CD8-positive, alpha-beta memory T cell (primary cell): ENCODE results near the gene PARD3. TPM values are rescaled to one million over a fixed set of nuclear protein-coding genes. Genes with fewer than 3 reads are reported as not detected.

ENCODE experiments used
- CTCF ChIA-PET: fragments of 350-600 bp; sonication (Branson Sonifier 250); formaldehyde crosslinking; loops from one replicate; lab custom pipeline; 2021; ENCODE audit warnings: antibody characterized with exemption; lab: Charles Lee
- POLR2A ChIA-PET: fragments of 350-600 bp; sonication (Branson Sonifier 250); formaldehyde crosslinking; loops from one replicate; lab custom pipeline; 2021; ENCODE audit warnings: antibody characterized with exemption; lab: Charles Lee
- DNase-seq, 5 donors: peaks; one replicate each; pipeline versions ENCODE4 v3.0.0 to v3.0.0-alpha.2; 2020 to 2022; ENCODE audit warnings: mixed read lengths in 1 of 5
- H3K27ac ChIP-seq: one replicate; pipeline ENCODE4 v1.7.0; 2013; ENCODE audit warnings: low read depth, mild to moderate bottlenecking, low read length, moderate library complexity
- H3K27me3 ChIP-seq: 2 replicates; pipeline ENCODE4 v1.7.0; 2013; ENCODE audit warnings: low read length, mild to moderate bottlenecking; ENCODE audit not compliant: insufficient read depth, poor library complexity, severe bottlenecking
- H3K36me3 ChIP-seq: 2 replicates; pipeline ENCODE4 v1.7.0; 2013; ENCODE audit warnings: mild to moderate bottlenecking, low read length, moderate library complexity; ENCODE audit not compliant: insufficient read depth
- H3K4me1 ChIP-seq: 2 replicates; pipeline ENCODE4 v1.7.0; 2013; ENCODE audit warnings: mild to moderate bottlenecking, low read length, moderate library complexity; ENCODE audit not compliant: insufficient read depth
- H3K4me3 ChIP-seq: 2 replicates; pipeline ENCODE4 v1.7.0; 2013; ENCODE audit warnings: mild to moderate bottlenecking, low read length
- H3K9me3 ChIP-seq: 2 replicates; pipeline ENCODE4 v1.7.0; 2013; ENCODE audit warnings: mild to moderate bottlenecking, low read length
- H3K27ac Mint-ChIP-seq, 8 donors: one replicate each; pipeline ENCODE4 v1.8.0; 2020 to 2021; ENCODE audit warnings: mixed read lengths in 8 of 8, mild to moderate bottlenecking in 6 of 8, inconsistent platforms in 3 of 8, moderate library complexity in 3 of 8
- H3K27me3 Mint-ChIP-seq, 2 donors: one replicate each; pipeline ENCODE4 v1.8.0; 2020 to 2021; ENCODE audit warnings: mixed read lengths in 2 of 2, mild to moderate bottlenecking in 1 of 2, moderate library complexity in 1 of 2
- H3K36me3 Mint-ChIP-seq, 3 donors: one replicate each; pipeline ENCODE4 v1.8.0; 2020 to 2021; ENCODE audit warnings: mixed read lengths in 3 of 3, inconsistent platforms in 1 of 3, mild to moderate bottlenecking in 1 of 3
- H3K4me1 Mint-ChIP-seq, 3 donors: one replicate each; pipeline ENCODE4 v1.8.0; 2020 to 2021; ENCODE audit warnings: mixed read lengths in 3 of 3, inconsistent platforms in 1 of 3, mild to moderate bottlenecking in 1 of 3
- H3K4me3 Mint-ChIP-seq, 7 donors: one replicate each; pipeline ENCODE4 v1.8.0; 2020 to 2021; ENCODE audit warnings: mixed read lengths in 7 of 7, mild to moderate bottlenecking in 6 of 7, moderate library complexity in 4 of 7, inconsistent platforms in 2 of 7
- H3K9me3 Mint-ChIP-seq, 5 donors: one replicate each; pipeline ENCODE4 v1.8.0; 2020 to 2022; ENCODE audit warnings: mixed read lengths in 5 of 5, mild to moderate bottlenecking in 3 of 5, moderate library complexity in 2 of 5, inconsistent platforms in 1 of 5
- polyA plus RNA-seq: library from polyadenylated mRNA; unstranded; fragments of 300-500 nt; fragmentation: Illumina TruSeq; gene quantifications from one replicate; pipeline ENCODE4 v1.2.3, GENCODE V29; 2021
- total RNA-seq, 2 experiments: library from RNA; stranded (reverse); gene quantifications; one replicate each; pipeline ENCODE4 v1.2.3, GENCODE V29; 2021

The PARD3 gene
- total and polyA plus RNA-seq, 3 experiments from 2014 or later = 0.27 to 0.46 TPM; not detected in 1

- no peak for DNase-seq
- no peaks in the 10 kb centered on the region for H3K36me3 Mint-ChIP-seq
- H3K4me1 ChIP-seq = no peaks in the 10 kb centered on the region
- peaks cover 0 to 4% (median 0%) of the 10 kb centered on the region in 5 donors for H3K9me3 Mint-ChIP-seq
- CTCF ChIA-PET = no interaction called here
- no peak overlapping the region for H3K4me3 ChIP-seq
- H3K27me3 ChIP-seq = no peaks in the 10 kb centered on the region
- no peak overlapping the region for H3K27ac ChIP-seq
- no peaks in the 10 kb centered on the region for H3K9me3 ChIP-seq
- no peak overlapping the region for H3K4me3 Mint-ChIP-seq
- POLR2A ChIA-PET = no interaction called here
- no peaks in the 10 kb centered on the region for H3K36me3 ChIP-seq
- H3K4me1 Mint-ChIP-seq = no peaks in the 10 kb centered on the region
- no peak overlapping the region for H3K27ac Mint-ChIP-seq
- peaks cover 0 to 3% of the 10 kb centered on the region in 2 donors for H3K27me3 Mint-ChIP-seq
Observed at GRCh38 chr10:34526186-34526585, 288.9 kb downstream of the PARD3 start.

- no peaks in the 10 kb centered on the region for H3K4me1 Mint-ChIP-seq
Observed at GRCh38 chr10:34524369-34525091, 290.6 kb downstream of the PARD3 start.

GRCh38 chr10:34523017-34523767 lies 291.9 kb downstream of the PARD3 start:
- H3K27ac ChIP-seq = no peak overlapping the region
- Mint-ChIP-seq H3K27ac (no peak overlapping the region), H3K4me3 (no peak overlapping the region), H3K27me3 (peaks cover 0 to 4% of the 10 kb centered on the region in 2 donors), H3K36me3 (no peaks in the 10 kb centered on the region), H3K4me1 (no peaks in the 10 kb centered on the region), H3K9me3 (peaks cover 0 to 4% (median 0%) of the 10 kb centered on the region in 5 donors)
- H3K9me3 ChIP-seq = no peaks in the 10 kb centered on the region
- POLR2A ChIA-PET = no interaction called here
- DNase-seq = no peak
- H3K4me3 ChIP-seq = no peak overlapping the region
- H3K4me1 ChIP-seq = no peaks in the 10 kb centered on the region
- H3K36me3 ChIP-seq = no peaks in the 10 kb centered on the region
- no peaks in the 10 kb centered on the region for H3K27me3 ChIP-seq
- CTCF ChIA-PET = no interaction called here

More at GRCh38 chr10:34524369-34525091, 290.6 kb downstream of the PARD3 start:
- H3K27ac Mint-ChIP-seq = no peak overlapping the region
- Histone ChIP-seq H3K4me1 (no peaks in the 10 kb centered on the region), H3K27me3 (no peaks in the 10 kb centered on the region), H3K4me3 (no peak overlapping the region), H3K36me3 (no peaks in the 10 kb centered on the region), H3K27ac (no peak overlapping the region), H3K9me3 (no peaks in the 10 kb centered on the region)
- POLR2A ChIA-PET = no interaction called here
- CTCF ChIA-PET = no interaction called here
- DNase-seq = no peak
- H3K36me3 Mint-ChIP-seq = no peaks in the 10 kb centered on the region
- peaks cover 0 to 3% of the 10 kb centered on the region in 2 donors for H3K27me3 Mint-ChIP-seq
- H3K4me3 Mint-ChIP-seq = no peak overlapping the region
- peaks cover 0 to 4% (median 0%) of the 10 kb centered on the region in 5 donors for H3K9me3 Mint-ChIP-seq

GRCh38 chr10:34522546-34522945 lies 292.6 kb downstream of the PARD3 start:
- Histone ChIP-seq H3K36me3 (no peaks in the 10 kb centered on the region), H3K4me3 (no peak overlapping the region), H3K4me1 (no peaks in the 10 kb centered on the region), H3K9me3 (no peaks in the 10 kb centered on the region), H3K27ac (no peak overlapping the region), H3K27me3 (no peaks in the 10 kb centered on the region)
- CTCF ChIA-PET = no interaction called here
- Mint-ChIP-seq H3K4me1 (no peaks in the 10 kb centered on the region), H3K4me3 (peak overlapping the region in 1 of 7 donors; percentile 1), H3K36me3 (no peaks in the 10 kb centered on the region), H3K27ac (no peak overlapping the region), H3K9me3 (peaks cover 0 to 4% (median 0%) of the 10 kb centered on the region in 5 donors), H3K27me3 (peaks cover 0 to 4% of the 10 kb centered on the region in 2 donors)
- POLR2A ChIA-PET = no interaction called here
- DNase-seq = no peak

- Histone ChIP-seq H3K27ac (no peak overlapping the region), H3K4me1 (no peaks in the 10 kb centered on the region), H3K27me3 (no peaks in the 10 kb centered on the region), H3K4me3 (no peak overlapping the region), H3K36me3 (no peaks in the 10 kb centered on the region), H3K9me3 (no peaks in the 10 kb centered on the region)
- Mint-ChIP-seq H3K4me3 (no peak overlapping the region), H3K9me3 (peaks cover 0 to 3% (median 0%) of the 10 kb centered on the region in 5 donors), H3K27me3 (peaks cover 0 to 4% of the 10 kb centered on the region in 2 donors), H3K36me3 (no peaks in the 10 kb centered on the region), H3K27ac (no peak overlapping the region), H3K4me1 (no peaks in the 10 kb centered on the region)
- CTCF ChIA-PET = no interaction called here
- DNase-seq = no peak
- POLR2A ChIA-PET = no interaction called here
Observed at GRCh38 chr10:34520510-34520909, 294.6 kb downstream of the PARD3 start.

- Histone ChIP-seq H3K27me3 (no peaks in the 10 kb centered on the region), H3K4me3 (no peak overlapping the region), H3K9me3 (no peaks in the 10 kb centered on the region), H3K4me1 (no peaks in the 10 kb centered on the region), H3K27ac (no peak overlapping the region), H3K36me3 (no peaks in the 10 kb centered on the region)
- H3K27me3 Mint-ChIP-seq = peaks cover 0 to 4% of the 10 kb centered on the region in 2 donors
- CTCF ChIA-PET = no interaction called here
- H3K9me3 Mint-ChIP-seq = peaks cover 0 to 3% (median 0%) of the 10 kb centered on the region in 5 donors
- H3K4me1 Mint-ChIP-seq = no peaks in the 10 kb centered on the region
- POLR2A ChIA-PET = no interaction called here
- H3K27ac Mint-ChIP-seq = no peak overlapping the region
- DNase-seq = no peak
- no peak overlapping the region for H3K4me3 Mint-ChIP-seq
- no peaks in the 10 kb centered on the region for H3K36me3 Mint-ChIP-seq
Observed at GRCh38 chr10:34520084-34520483, 295.0 kb downstream of the PARD3 start.

GRCh38 chr10:34514290-34514689 lies 300.8 kb downstream of the PARD3 start:
- ChIA-PET CTCF (no interaction called here), POLR2A (no interaction called here)
- H3K4me1 ChIP-seq = no peaks in the 10 kb centered on the region
- no peaks in the 10 kb centered on the region for H3K27me3 ChIP-seq
- no peaks in the 10 kb centered on the region for H3K36me3 Mint-ChIP-seq
- H3K27ac Mint-ChIP-seq = no peak overlapping the region
- no peaks in the 10 kb centered on the region for H3K9me3 ChIP-seq
- no peak for DNase-seq
- no peak overlapping the region for H3K4me3 ChIP-seq
- no peak overlapping the region for H3K27ac ChIP-seq
- peaks cover 0 to 1% of the 10 kb centered on the region in 2 donors for H3K27me3 Mint-ChIP-seq
- H3K9me3 Mint-ChIP-seq = peaks cover 0 to 3% (median 0%) of the 10 kb centered on the region in 5 donors
- H3K4me1 Mint-ChIP-seq = no peaks in the 10 kb centered on the region
- H3K36me3 ChIP-seq = no peaks in the 10 kb centered on the region
- H3K4me3 Mint-ChIP-seq = no peak overlapping the region

GRCh38 chr10:34513636-34514035 lies 301.5 kb downstream of the PARD3 start:
- Histone ChIP-seq H3K9me3 (no peaks in the 10 kb centered on the region), H3K36me3 (no peaks in the 10 kb centered on the region), H3K27ac (no peak overlapping the region), H3K4me1 (no peaks in the 10 kb centered on the region), H3K27me3 (no peaks in the 10 kb centered on the region), H3K4me3 (no peak overlapping the region)
- Mint-ChIP-seq H3K4me3 (no peak overlapping the region), H3K9me3 (peaks cover 0 to 3% (median 0%) of the 10 kb centered on the region in 5 donors), H3K27me3 (no peaks in the 10 kb centered on the region), H3K4me1 (no peaks in the 10 kb centered on the region), H3K27ac (no peak overlapping the region), H3K36me3 (no peaks in the 10 kb centered on the region)
- ChIA-PET POLR2A (no interaction called here), CTCF (no interaction called here)
- no peak for DNase-seq
